Nephron (organoid): ENCODE data around the gene RYR3.

Experiments
- H3K27ac Mint-ChIP-seq, 3 experiments: 2 replicates each; pipeline ENCODE4 v1.8.0; 2020; ENCODE audit warnings: mixed read lengths in 3 of 3, mild to moderate bottlenecking in 2 of 3, moderate library complexity in 1 of 3
- H3K27me3 Mint-ChIP-seq: 2 replicates; pipeline ENCODE4 v1.8.0; 2021; ENCODE audit warnings: low read depth, mild to moderate bottlenecking, moderate library complexity, mixed read lengths
- H3K36me3 Mint-ChIP-seq: 2 replicates; pipeline ENCODE4 v1.8.0; 2020; ENCODE audit warnings: low read depth, mixed read lengths
- H3K4me1 Mint-ChIP-seq: 2 replicates; pipeline ENCODE4 v1.8.0; 2020; ENCODE audit warnings: mixed read lengths
- H3K4me3 Mint-ChIP-seq, 3 experiments: 2 replicates each; pipeline ENCODE4 v1.8.0; 2020; ENCODE audit warnings: mild to moderate bottlenecking in 3 of 3, mixed read lengths in 3 of 3, moderate library complexity in 2 of 3
- H3K9me3 Mint-ChIP-seq: 2 replicates; pipeline ENCODE4 v1.8.0; 2020; ENCODE audit warnings: mixed read lengths
- CTCF ChIP-seq, 3 experiments: fragments of 200-600 bp; sonication (generic); IDR thresholded peaks; one replicate each; pipeline ENCODE4 v1.5.0; 2021; ENCODE audit warnings: antibody characterized with exemption in 3 of 3; ENCODE audit not compliant: unreplicated experiment in 3 of 3

Gene RYR3

GRCh38 chr15:33454346-33454745 is 143.6 kb downstream of the RYR3 start:
- no peaks in the 10 kb centered on the region for H3K36me3 Mint-ChIP-seq
- H3K27me3 Mint-ChIP-seq = peaks cover 3% of the 10 kb centered on the region
- peaks cover 24% of the 10 kb centered on the region for H3K4me1 Mint-ChIP-seq
- H3K9me3 Mint-ChIP-seq = no peaks in the 10 kb centered on the region
- H3K27ac Mint-ChIP-seq = peak overlapping the region; percentile 20 to 78 (median 38)
- TF ChIP-seq CTCF (IDR thresholded peaks at IDR 0.05; ENCODE audit: unreplicated experiment in 3 of 3) = no peak
- no peak overlapping the region for H3K4me3 Mint-ChIP-seq

- Mint-ChIP-seq H3K4me3 (no peak overlapping the region), H3K9me3 (no peaks in the 10 kb centered on the region), H3K27me3 (peaks cover 3% of the 10 kb centered on the region)
Observed at GRCh38 chr15:33454996-33455395, 144.2 kb downstream of the RYR3 start.

DNA sequence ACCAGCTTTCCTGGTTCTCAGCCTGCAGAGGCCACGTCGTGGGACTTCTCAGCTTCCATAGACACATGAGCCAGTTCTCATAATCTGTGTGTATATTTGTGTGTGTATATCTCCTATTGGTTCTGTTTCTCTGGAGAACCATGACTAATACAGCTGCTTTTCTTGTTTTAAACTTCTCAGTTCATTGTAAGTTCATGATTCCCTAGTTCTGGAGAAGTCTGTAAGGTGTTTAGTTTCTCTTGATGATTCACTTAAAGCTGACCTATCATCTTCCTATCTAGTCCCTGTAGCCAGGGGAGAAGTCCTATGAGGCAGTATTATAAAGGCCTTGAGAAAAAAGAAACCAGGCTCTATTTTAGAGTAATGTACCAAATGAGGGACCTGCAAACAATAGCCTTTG is 147.7 kb downstream of the RYR3 start:
- TF ChIP-seq CTCF (IDR thresholded peaks at IDR 0.05; ENCODE audit: unreplicated experiment in 3 of 3) = no peak
- Mint-ChIP-seq H3K27me3 (peaks cover 3% of the 10 kb centered on the region), H3K4me1 (peaks cover 14% of the 10 kb centered on the region), H3K9me3 (no peaks in the 10 kb centered on the region), H3K36me3 (no peaks in the 10 kb centered on the region), H3K4me3 (no peak overlapping the region), H3K27ac (no peak overlapping the region)

More at GRCh38 chr15:33454996-33455395, 144.2 kb downstream of the RYR3 start:
- Mint-ChIP-seq H3K4me1 (peaks cover 20% of the 10 kb centered on the region), H3K36me3 (no peaks in the 10 kb centered on the region), H3K27ac (peak overlapping the region; percentile 20 to 78 (median 38))
- TF ChIP-seq CTCF (IDR thresholded peaks at IDR 0.05; ENCODE audit: unreplicated experiment in 3 of 3) = no peak

GRCh38 chr15:33460166-33460805 is 149.5 kb downstream of the RYR3 start:
- no peaks in the 10 kb centered on the region for H3K9me3 Mint-ChIP-seq
- no peaks in the 10 kb centered on the region for H3K36me3 Mint-ChIP-seq
- H3K27ac Mint-ChIP-seq = peak overlapping the region in 1 of 3 experiments; percentile 35
- peaks cover under 1% of the 10 kb centered on the region for H3K4me1 Mint-ChIP-seq
- H3K27me3 Mint-ChIP-seq = peaks cover 3% of the 10 kb centered on the region
- H3K4me3 Mint-ChIP-seq = no peak overlapping the region
- no peak for TF ChIP-seq CTCF (IDR thresholded peaks at IDR 0.05; ENCODE audit: unreplicated experiment in 3 of 3)

DNA sequence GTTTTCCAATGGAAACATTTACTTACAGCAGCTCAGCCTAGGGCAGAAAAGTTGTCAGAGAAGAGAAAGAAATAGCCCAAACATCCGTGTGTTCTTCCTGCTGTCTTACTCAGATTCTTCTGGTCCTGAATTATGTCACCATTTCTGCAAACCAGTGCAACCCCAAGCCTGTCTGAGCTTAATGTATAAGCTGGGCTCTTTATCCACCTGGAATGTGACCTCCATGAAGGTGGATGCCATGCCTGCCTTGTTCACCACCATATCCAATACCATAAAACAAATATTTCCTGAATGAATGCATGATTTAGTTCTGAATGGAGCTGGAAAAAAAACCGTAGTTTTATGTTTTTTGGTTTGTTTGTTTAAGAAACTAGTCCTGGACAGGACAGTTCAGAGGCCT is 150.9 kb downstream of the RYR3 start:
- Mint-ChIP-seq H3K4me1 (no peaks in the 10 kb centered on the region), H3K4me3 (no peak overlapping the region), H3K9me3 (no peaks in the 10 kb centered on the region), H3K36me3 (no peaks in the 10 kb centered on the region), H3K27me3 (peaks cover 10% of the 10 kb centered on the region), H3K27ac (peak overlapping the region in 1 of 3 experiments; percentile 36)
- no peak for TF ChIP-seq CTCF (IDR thresholded peaks at IDR 0.05; ENCODE audit: unreplicated experiment in 3 of 3)

- Mint-ChIP-seq H3K4me1 (no peaks in the 10 kb centered on the region), H3K27me3 (peaks cover 7% of the 10 kb centered on the region), H3K27ac (no peak overlapping the region), H3K4me3 (no peak overlapping the region), H3K36me3 (no peaks in the 10 kb centered on the region), H3K9me3 (no peaks in the 10 kb centered on the region)
- no peak for TF ChIP-seq CTCF (IDR thresholded peaks at IDR 0.05; ENCODE audit: unreplicated experiment in 3 of 3)
Observed at GRCh38 chr15:33467146-33467815, 156.5 kb downstream of the RYR3 start.
